Keratinocyte (primary cell): Measurements from ENCODE around the gene C8B.

Source experiments
- EZH2 ChIP-seq: IDR thresholded peaks from one replicate; pipeline ENCODE4 v1.6.1; 2012; ENCODE audit warnings: inconsistent platforms, mild to moderate bottlenecking, low read length, moderate library complexity
- TF ChIP-seq, protein P1 (sequence below), 3 experiments: IDR thresholded peaks in 1 of 3; conservative IDR thresholded peaks in 1 of 3; optimal IDR thresholded peaks in 1 of 3; 2 replicates in 2 of 3; 3 replicates in 1 of 3; pipeline versions ENCODE3 to v1.5.1; 2011; ENCODE audit warnings: low read length in 3 of 3, mild to moderate bottlenecking in 3 of 3, moderate library complexity in 2 of 3, control low read depth in 1 of 3, inconsistent platforms in 1 of 3; ENCODE audit not compliant: insufficient read depth in 2 of 3; ENCODE audit errors: extremely low read depth in 1 of 3

DNA sequence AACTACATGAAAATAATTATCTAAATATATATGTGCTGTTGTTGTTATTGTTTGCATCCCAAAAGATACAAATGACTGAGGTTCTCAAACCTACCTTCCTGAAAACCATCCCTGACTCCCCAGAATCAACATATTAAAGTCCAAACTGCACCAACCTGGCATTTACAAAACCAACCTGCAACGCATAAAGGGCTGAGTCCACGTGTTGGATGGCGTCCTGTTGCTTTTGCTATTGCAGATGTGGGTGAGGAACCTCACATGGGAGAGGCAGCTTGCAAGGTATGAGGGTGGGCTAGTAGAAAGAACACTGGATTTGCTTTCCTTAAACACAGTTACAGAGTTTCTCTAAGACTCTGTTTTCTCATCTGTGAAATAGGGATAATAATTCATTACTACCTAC lies 1.5 kb upstream of the C8B start:
- TF ChIP-seq, protein P1, sequence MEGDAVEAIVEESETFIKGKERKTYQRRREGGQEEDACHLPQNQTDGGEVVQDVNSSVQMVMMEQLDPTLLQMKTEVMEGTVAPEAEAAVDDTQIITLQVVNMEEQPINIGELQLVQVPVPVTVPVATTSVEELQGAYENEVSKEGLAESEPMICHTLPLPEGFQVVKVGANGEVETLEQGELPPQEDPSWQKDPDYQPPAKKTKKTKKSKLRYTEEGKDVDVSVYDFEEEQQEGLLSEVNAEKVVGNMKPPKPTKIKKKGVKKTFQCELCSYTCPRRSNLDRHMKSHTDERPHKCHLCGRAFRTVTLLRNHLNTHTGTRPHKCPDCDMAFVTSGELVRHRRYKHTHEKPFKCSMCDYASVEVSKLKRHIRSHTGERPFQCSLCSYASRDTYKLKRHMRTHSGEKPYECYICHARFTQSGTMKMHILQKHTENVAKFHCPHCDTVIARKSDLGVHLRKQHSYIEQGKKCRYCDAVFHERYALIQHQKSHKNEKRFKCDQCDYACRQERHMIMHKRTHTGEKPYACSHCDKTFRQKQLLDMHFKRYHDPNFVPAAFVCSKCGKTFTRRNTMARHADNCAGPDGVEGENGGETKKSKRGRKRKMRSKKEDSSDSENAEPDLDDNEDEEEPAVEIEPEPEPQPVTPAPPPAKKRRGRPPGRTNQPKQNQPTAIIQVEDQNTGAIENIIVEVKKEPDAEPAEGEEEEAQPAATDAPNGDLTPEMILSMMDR (optimal IDR thresholded peaks at IDR 0.05 in 1 of 3, IDR thresholded peaks at IDR 0.05 in 1 of 3, conservative IDR thresholded peaks at IDR 0.05 in 1 of 3; ENCODE audit: extremely low read depth in 1 of 3, insufficient read depth in 2 of 3, low read length in 3 of 3), result no peak
- no peak for TF ChIP-seq EZH2
